ENCODE measurements around the gene CREBRF.

The CREBRF gene

DNA sequence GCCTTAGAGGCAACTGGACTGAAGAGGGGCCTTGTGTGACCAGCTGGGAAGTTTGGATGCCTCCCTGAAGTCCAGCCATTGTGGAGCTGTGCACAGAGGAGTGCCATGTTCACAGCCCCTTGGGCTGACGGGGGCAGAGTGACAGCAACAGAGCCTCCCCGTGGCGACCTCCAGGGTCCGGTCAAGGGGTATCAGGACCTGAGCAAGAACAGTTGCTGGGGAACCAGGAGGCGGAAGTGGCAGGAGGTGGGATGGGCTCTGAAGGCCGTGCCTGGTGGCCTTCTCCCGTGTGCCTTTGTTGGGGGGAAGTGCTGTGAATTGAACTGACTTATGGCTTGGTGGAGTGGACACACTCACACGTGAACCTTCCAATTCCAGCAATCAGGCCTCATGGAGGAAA is 102.2 kb downstream of the CREBRF start:
- DNase-seq: no peak

DNA sequence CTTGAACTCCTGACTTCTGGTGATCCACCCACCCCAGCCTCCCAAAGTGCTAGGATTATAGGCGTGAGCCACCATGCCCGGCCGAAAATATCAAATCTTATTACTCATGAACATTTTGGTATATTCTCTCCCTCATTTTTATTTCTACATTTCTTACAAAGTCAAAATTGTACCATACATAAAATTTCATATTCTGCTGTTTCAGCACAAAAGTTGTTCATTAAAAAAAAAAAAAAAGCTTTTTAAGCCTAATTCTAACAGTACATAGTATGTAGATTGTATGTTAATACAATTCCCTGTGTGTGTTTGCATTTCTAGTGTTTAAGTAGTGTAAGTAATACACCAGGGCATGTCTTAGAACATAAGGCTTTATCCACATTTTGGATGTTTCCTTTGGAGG is 103.1 kb downstream of the CREBRF start:
- no peak for DNase-seq

DNA sequence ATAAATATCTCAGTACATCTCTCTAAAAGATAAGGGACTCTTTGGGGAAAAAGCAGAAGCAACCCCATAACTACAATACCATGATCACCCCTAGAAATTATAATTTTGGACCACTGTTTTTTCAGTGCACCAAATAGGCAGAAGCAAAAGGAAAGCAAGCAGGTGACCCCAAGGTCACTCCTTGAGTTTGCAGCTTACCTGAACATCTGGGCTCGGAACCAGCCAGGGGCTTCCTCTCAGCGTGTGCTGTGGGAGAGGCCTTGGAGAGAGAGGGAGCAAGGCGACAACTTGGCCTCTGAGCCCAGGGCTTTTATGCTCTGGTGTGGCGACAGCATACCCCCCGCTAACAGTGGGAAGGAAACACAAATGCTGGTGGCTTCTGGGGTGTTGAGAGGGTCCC is 105.0 kb downstream of the CREBRF start:
- no peak for DNase-seq

DNA sequence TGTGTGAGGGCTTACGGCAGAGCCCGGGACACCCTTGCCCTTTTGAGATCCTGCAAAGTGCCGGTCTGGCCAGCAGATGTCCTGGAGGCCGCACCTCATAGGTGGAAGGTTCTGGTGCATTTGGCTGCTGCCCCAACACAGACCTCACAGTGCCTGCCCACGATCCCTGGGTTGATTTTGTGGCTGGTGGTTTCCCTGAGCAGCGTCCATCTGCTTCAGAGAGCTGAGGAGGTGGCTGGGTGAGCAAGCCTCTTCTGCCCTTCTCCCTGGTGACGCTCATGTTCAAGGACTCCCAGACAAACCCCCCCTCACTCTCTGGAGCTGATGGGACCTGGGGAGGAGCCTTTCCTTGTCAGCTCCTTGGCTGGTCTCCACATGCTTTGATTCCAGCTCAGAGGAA is 107.1 kb downstream of the CREBRF start:
- DNase-seq: no peak

DNA sequence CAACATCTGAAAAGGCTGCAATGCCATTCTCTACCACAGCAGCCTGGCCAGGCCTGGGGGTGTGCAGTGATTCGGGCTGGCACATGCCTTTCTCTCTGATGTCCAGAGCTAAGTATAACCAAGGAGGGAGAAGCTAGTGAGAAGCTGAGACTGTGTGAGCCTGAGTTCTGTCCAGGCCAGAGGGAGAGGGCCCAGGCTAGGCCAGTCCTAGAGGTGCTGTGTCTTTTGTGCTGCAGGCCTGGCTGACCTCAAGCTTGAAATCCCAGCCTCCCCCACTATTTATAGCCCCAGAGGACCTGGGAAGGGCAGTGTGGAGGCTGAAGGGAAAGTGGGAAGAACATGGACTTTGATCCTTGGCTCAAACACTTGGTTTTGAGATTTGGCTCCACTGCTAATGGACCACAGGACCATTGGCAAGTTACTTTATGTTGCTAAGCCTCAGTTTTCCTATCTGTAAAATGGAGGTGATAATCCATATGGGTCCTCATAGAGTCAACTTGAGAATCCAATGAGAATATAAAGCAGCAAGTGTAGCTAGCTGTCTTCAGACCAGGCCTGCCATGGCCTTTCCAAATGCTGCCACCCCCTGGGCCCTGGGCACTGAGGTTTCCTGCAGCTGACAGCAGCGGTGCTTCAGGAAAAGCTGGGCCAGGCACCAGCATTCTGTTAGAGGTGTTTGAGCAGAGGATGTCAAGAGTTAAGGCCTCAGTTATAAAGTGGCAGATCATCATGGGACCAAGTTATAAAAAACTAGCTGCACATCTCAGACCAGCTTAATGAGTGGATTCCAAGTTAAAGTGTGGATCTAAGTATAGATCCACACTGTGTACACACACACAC is 109.2 kb downstream of the CREBRF start:
- DNase-seq: no peak

DNA sequence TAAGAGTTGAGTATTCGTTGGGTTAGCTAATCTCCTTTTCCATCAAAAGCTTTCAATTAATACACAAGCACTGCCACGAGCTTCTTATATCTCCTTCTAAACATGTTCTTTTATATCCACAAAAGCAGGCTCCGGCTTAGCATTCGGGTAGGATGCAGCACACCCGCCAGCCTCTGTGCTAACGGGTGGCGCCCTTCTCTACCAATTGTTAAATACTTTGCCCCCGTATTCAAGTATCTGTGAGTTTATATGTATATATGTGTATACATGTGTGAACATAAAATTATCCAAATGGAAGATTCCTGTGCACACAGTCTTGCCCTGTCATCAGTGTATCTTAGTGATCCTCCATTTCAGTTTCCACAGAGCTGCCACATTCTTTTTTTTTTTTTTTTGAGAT is 116.0 kb downstream of the CREBRF start:
- no peak for DNase-seq

DNA sequence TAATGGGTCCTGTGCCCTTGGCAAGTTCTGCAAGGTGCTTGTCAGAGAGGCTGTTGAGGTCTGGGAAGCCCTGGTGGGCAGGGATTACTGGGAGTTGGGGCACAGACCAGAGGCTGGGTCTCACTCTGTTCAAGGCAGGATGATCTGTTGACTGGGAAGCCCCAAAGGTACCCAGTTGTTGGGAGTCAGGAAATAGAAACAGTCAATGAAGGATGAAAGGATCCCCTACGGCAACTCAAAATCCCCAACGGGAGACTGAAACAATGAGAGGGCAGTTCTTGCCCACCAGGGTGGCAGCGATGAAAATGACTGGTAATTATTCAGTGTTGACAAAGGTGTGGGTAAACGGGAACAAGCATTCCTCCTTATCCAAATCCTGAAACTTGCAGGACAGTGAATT is 119.4 kb downstream of the CREBRF start:
- no peak for DNase-seq

DNA sequence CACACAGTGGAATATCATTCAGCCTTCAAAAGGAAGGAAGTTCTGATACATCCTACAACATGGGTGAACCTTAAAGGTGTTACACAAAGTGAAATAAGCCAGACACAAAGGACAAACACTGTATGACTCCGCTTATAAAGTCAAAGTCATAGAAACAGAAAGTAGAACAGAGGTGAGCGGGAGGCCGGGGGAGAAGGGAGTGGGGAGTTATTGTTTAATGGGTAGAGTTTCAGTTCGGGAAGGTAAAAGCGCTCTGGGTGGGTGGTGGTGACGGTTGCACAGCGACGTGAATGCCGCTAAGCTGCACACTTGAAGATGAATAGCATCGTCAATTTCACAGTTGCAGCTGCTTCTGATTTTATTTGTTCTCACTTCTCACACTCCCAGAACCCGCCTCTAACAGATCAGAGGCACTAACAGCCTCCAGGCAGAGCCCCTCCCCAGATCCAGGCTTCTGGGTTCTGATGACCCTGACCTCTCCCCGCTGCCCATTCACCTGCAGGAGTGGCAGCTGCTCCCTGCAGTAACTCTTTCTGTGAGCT is 122.3 kb downstream of the CREBRF start:
- DNase-seq: no peak

DNA sequence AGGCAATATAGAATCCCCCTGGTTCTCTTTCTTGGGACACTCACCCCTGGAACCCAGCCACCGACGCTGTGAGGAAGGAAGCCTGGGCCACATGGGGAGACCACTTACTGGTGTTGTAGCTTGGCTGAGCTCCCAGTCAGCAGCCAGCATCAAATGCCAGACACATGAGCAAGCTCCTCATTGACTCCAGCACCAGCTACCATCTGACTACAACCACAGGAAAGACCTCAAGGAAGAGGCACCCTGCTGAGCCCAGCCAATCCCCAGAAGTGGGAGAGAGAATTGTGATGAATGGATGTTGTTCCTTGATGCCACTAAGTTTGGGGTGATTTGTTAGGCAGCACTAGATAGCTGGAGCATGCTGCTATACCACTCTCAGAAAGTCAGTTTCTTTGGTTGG is 124.2 kb downstream of the CREBRF start:
- DNase-seq: no peak

DNA sequence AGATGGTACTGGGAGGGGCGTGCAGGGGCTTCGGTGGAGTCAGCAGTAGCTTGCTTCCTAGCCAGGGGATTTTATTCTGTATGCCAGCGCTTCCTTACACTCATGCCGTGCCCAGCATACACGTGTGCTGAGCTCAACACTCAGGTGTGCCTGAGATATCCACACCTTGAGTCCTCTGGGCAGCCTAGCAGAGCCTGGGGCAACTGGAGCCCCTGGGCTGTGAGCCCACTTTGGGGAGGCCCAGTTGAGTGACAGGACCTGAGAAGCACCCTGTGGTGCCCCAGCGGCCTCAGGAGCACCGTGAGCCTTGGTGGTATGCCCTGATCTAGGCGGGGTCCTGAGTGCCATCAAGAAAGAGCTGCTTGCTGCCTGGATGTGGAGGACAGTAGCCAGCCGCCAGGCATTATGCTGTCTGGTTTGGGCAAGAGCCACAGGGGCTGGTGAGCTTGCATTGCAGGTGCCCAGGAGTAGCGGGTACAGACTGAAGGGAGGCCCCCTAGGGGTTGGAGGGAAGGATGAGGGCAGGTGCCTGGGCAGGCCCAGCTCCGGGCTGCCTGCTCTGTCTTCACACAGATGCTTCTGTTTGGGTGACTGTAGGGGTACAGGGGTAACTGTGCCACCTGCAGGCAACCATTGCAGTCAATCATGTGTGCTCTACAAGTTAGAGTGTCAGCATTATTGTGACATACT is 131.0 kb downstream of the CREBRF start:
- DNase-seq: no peak

DNA sequence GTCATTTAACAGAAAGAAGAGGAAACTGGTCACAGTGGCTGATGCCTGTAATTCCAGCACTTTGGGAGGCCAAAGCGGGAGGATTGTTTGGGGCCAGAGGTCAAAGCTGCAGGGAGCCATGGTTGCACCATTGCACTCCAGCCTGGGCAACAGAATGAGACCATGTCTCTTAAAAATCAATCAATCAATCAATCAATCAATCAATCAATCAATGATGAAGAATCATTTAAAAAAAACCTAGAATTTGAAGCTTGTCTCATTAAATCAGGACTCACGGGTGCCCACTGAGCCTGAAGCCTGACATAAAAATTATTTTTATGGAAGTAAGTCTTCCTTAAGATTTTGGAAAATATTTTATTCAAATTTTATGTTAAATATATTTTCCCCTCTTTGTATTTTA is 132.1 kb downstream of the CREBRF start:
- no peak for DNase-seq
